ENCODE results near the gene CLSTN1.
"Not testable (repeated sequence)": the region's sequence is repeated elsewhere in the genome, so short reads cannot be mapped to it uniquely, and the experiment has no call there.

DNA sequence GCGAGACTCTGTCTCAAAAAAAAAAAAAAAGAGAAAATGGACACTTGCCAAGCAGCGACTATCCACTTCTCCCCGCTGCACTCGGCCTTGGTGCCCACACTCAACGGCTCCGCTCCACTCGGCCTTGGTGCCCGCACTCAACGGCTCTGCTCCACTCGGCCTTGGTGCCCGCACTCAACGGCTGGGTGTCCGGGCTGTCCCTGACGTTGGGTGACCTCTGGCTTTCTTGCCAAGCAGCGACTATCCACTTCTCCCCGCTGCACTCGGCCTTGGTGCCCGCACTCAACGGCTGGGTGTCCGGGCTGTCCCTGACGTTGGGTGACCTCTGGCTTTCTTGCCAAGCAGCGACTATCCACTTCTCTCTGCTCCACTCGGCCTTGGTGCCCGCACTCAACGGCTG, 61.3 kb downstream of the CLSTN1 start:
- TF ChIP-seq JUN (IDR thresholded peaks at IDR 0.05; ENCODE audit: low read depth, low read length); EZH2 (IDR thresholded peaks at IDR 0.05; ENCODE audit: low read depth, low read length, severe bottlenecking); POLR2AphosphoS5 (IDR thresholded peaks at IDR 0.05; ENCODE audit: low read depth, low read length); JUND (IDR thresholded peaks at IDR 0.05; ENCODE audit: low read length); TAF1 (IDR thresholded peaks at IDR 0.05; ENCODE audit: low read depth, low read length); RNF2 (IDR thresholded peaks at IDR 0.05; ENCODE audit: borderline replicate concordance, low read depth, low read length, missing control alignments, poor library complexity, severe bottlenecking); GABPA (IDR thresholded peaks at IDR 0.05; ENCODE audit: borderline replicate concordance, insufficient read depth, low read length); SIX5 (IDR thresholded peaks at IDR 0.05; ENCODE audit: low read depth, low read length); SUZ12 (IDR thresholded peaks at IDR 0.05; ENCODE audit: low read length): not testable (repeated sequence)
- TF ChIP-seq, protein P1, sequence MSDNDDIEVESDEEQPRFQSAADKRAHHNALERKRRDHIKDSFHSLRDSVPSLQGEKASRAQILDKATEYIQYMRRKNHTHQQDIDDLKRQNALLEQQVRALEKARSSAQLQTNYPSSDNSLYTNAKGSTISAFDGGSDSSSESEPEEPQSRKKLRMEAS (IDR thresholded peaks at IDR 0.05), result not testable (repeated sequence)
- TF ChIP-seq, protein P2, sequence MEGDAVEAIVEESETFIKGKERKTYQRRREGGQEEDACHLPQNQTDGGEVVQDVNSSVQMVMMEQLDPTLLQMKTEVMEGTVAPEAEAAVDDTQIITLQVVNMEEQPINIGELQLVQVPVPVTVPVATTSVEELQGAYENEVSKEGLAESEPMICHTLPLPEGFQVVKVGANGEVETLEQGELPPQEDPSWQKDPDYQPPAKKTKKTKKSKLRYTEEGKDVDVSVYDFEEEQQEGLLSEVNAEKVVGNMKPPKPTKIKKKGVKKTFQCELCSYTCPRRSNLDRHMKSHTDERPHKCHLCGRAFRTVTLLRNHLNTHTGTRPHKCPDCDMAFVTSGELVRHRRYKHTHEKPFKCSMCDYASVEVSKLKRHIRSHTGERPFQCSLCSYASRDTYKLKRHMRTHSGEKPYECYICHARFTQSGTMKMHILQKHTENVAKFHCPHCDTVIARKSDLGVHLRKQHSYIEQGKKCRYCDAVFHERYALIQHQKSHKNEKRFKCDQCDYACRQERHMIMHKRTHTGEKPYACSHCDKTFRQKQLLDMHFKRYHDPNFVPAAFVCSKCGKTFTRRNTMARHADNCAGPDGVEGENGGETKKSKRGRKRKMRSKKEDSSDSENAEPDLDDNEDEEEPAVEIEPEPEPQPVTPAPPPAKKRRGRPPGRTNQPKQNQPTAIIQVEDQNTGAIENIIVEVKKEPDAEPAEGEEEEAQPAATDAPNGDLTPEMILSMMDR (IDR thresholded peaks at IDR 0.05; ENCODE audit: control extremely low read depth in 1 of 3, insufficient read depth in 1 of 3, low read depth in 1 of 3, low read length in 3 of 3), result not testable (repeated sequence)

All from H1 (cell line).